Measurements from ENCODE around the gene DCTN1.
"Not testable (repeated sequence)": the region's sequence is repeated elsewhere in the genome, so short reads cannot be mapped to it uniquely, and the experiment has no call there.

The DCTN1 gene

DNA sequence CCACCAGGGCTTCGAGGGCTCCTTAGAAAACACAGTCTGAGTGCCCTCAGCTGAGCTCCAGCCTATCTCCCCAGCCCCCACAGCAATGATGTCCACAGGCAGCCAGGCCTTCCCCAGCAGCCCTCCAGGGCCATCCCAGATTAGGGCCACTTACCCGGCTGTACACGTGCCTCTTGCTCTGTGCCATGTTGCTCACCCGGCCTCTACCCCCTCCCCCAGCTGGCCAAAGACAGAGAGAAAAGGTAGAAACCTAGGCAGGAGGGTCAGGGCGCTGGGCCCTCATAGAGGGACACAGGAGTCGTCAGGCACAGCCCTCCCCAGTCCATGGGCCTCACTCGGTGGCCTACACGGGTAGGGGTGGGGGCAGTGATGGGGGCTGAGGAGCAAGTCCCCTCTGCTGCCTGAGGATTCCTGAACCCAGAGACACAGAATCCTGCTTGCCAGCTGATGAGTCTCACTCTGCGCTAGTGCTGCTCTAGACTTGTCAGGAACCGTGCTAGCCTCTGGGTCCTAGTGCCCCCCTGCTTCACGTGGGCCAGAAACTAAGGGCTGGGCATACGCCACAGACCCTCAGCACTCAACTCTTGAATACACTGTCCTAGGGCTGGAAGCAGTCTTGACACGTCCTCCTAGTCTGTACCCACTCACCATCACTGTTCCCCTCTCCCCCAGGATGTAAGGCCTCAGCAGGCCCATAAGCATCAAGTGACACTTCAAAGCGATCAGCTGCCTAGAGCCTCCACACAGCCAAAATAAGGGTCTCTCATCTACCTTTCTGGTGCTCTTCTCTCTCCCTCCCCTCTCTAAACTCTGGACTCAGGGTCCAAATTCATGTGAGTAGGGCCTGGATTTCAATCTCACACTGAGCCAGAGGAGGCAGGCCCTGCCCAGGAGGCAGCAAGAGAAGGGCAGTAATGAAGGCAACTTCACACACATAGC is at the start of gene DCTN1:
TSS of gene DCTN1 (minus strand) at position 461 of the 939 bp plus-strand sequence. CDS start at position 187, 274 bp downstream.
- DNase-seq = no peak

DNA sequence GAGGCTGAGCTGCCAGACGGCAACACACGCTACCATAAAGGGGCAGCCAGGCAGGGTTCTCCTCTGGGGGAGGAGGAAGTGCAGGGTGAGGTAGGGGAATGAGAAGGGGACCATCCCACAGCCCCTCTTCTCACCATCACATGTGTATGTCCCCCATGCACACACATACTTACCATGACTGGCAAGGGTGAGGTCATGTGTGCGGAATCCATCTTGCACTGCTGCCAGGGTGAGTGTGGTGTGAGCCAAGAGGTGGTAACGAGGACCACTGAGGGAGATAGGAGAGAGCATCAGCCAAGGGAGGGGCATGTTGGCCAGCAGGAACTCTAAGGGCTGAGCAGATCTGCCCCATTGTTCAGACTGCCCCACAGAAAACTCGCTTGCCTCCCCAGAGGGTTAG is 48.6 kb upstream of the DCTN1 start:
- DNase-seq = no peak

DNA sequence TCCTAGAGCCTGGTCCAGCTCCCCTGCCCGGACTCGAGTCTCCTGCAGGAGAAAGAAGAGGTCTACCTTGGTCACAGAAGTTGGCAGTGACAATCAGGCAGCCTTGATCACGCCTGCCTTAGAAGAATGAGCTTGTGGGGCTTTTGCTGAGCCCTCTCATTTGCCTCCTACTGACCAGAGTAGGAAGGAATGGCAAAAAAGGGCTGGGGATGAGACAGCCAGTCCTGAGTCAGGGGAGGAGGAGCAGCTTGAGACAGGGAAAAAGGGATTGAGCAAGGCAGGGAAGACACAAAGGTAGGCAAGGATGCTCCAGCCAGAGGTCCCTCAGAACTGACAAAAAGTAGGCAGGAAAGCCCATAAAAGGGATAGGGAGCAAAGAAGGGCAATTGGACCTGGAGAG is 47.4 kb upstream of the DCTN1 start:
- DNase-seq = no peak

- DNase-seq = no peak
Observed at GRCh38 chr2:74426181-74426758, 46.2 kb upstream of the DCTN1 start.

- DNase-seq = no peak
Observed at GRCh38 chr2:74425523-74425922, 45.4 kb upstream of the DCTN1 start.

DNA sequence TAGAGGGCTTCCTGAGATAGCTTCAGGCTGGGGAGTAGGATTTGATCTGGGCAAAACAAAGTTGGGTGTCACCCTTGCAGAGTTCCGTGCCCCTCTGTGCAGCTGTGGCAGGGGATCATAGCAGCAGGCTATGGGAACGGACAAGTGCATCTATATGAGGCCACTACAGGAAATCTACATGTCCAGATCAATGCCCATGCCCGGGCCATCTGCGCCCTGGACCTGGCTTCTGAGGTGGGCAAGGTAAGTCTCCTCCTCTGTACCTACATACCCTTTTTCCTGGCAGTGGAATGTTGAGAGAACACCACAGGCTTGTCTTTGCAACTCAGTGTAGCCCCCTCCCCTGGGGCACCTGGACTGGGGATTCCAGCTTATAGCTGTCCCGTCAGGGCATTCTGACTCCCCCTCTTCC is 44.9 kb upstream of the DCTN1 start:
- DNase-seq = no peak

DNA sequence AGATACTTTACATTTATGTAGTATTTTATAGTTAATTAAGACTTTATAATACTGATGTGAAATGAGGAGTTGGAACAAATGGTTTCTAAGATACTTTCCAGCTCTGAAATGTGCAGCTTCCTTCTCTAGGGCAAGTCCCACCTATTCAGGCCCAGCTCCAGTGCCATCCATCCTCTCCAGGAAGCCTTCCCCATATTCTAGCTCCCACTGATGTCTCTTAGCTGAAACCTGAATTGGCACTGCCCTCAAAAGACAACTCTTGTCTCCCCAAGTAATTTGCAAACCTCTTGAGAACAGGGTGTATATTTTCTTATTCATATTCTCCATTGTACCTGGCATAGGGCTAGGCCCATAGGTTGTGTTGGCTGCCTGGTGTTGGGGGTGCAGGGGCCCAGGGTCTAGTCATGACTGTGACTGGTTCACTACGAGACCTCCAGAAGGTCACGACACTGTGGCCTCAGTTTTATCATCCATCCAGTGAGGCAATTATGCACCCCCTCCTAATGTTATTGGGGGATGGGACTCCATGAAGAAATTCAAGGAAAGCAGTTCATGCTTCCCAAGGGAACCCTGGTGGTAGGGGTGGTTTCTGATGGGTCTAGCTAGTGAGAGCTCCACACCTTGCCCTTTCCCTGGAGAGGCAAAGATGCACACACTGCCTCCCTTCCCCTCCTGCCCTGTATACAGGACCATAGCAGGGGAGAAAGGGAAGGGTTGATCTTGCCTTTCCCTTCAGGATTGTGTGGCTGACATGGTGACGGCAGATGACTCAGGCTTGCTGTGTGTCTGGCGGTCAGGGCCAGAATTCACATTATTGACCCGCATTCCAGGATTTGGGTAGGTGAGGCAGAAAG is 44.3 kb upstream of the DCTN1 start:
- DNase-seq = no peak

GRCh38 chr2:74423231-74424095 is 43.4 kb upstream of the DCTN1 start:
- no peak for DNase-seq

DNA sequence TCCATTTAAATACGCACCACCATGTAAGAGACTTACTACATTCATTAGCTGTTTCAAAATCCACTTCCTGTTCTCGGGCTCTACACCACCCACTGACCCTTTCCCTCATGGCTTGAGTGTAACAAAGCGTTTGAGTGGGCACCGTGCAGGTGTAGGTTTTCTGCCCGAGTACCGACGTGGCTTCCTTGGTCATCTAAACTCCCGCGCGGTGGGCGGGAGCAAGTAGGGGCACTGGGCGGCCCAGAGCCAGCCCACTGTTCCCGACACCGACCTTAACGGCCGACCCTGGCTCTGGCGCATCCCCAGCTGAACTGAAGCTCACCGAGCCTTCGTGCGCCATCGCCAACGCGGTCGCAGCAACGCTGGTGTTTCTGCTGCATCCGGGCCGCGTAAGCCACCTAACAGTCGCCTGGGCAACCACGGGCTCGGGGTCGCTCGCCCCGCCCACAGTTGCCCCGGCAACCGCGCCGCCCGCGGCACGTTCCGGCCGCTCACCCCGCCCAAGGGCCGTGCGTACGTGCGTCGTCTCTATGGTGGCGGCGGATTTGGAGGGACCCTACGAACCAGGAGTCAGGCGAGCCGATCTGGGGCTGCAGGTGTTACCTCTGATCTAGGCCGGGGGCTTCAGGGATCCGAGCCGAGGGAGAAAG is 41.2 kb upstream of the DCTN1 start, which contains the start of the genes C2orf81 and WDR54:
TSS of gene C2orf81 (minus strand) at position 399 of the 650 bp plus-strand sequence. CDS start at position 340, 59 bp downstream.
TSS of gene WDR54 (plus strand) at position 510 of the 650 bp plus-strand sequence. CDS start 424 bp downstream, outside the sequence.
- DNase-seq = peak; percentile 60

- DNase-seq = not testable (repeated sequence)
Observed at GRCh38 chr2:74420443-74421103, 40.5 kb upstream of the DCTN1 start.

DNA sequence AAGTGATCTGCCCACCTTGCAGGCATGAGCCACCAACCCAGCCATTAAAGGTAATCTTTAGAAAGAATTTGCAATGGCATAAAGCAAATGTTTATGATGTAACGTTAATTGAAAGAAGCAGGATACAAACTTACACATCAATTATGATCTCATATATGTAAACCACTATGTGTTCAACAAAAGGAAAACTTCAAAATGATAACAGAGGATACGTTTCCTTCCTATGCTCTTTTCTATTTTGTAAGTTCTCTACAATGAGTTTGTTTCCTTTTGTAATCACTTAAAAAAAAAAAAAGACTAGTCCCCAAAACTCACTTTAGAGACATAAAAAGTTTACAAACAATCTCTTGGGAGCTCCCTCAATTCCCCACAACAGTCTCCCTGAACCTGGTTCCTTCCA is 39.9 kb upstream of the DCTN1 start:
- DNase-seq = no peak

DNA sequence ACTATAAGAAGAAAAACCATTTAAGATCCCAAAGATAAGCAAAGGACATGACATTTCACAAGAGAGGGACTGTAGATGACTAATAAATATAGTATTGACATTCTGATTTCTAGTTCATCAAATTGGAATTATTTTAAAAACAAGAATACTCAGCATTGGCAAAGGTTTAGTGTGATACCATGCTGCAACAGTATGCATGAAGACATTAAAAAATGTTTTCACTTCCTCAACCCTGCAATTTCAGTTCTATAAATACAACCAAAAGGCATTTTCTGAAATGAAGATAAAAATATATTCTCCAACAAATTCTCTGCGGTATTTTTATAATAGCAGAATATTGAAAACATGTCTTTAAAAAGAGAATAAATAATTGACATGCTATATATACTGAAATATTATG is 39.2 kb upstream of the DCTN1 start:
- DNase-seq = no peak

- no peak for DNase-seq
Observed at GRCh38 chr2:74418312-74418711, 38.2 kb upstream of the DCTN1 start.

GRCh38 chr2:74417763-74418162 is 37.7 kb upstream of the DCTN1 start:
- DNase-seq = no peak

GRCh38 chr2:74417197-74417596 is 37.1 kb upstream of the DCTN1 start:
- no peak for DNase-seq

GRCh38 chr2:74416778-74417177 is 36.7 kb upstream of the DCTN1 start:
- DNase-seq = no peak

GRCh38 chr2:74415762-74416395 is 35.8 kb upstream of the DCTN1 start:
- no peak for DNase-seq

GRCh38 chr2:74414881-74415761 is 35.0 kb upstream of the DCTN1 start:
- no peak for DNase-seq

DNA sequence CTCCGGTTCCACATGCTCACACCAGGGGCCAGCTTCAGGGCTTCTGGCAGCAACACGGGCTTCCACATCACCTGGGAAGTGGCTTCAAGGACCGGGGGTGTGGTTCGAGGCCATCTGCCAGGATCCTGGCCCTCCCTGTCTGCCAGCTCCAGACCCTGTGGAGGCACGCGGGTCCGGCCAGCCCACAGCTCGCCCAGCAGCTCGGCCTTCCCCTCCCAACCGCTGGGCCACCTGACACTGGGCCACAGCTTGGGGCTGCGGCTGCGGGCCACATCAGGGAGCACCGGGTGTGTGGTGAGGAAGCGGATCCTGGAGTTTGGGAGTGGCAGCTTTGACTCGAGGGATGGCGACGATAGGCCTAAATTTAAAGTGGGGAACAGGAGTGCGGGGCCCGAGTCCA is 34.3 kb upstream of the DCTN1 start:
- DNase-seq = no peak
